HFF-Myc (cell line): ENCODE data around the gene ANKRD1.
A peak's percentile ranks its signal among the peaks of the same experiment; 100 is the strongest.

Source experiments
- DNase-seq: peaks from one replicate; pipeline ENCODE4 v3.0.0-alpha.2; 2011; ENCODE audit warnings: low read depth; ENCODE audit errors: extremely low read depth
- H3K4me3 ChIP-seq: replicated peaks from 2 replicates; pipeline ENCODE4 v1.5.1; 2011; ENCODE audit warnings: low read depth, mild to moderate bottlenecking, control low read depth, low read length
- CTCF ChIP-seq: IDR thresholded peaks from 2 replicates; pipeline ENCODE4 v1.5.1; 2012; ENCODE audit warnings: mild to moderate bottlenecking, low read depth, low read length, control low read depth; ENCODE audit errors: missing control alignments

ANKRD1 gene

GRCh38 chr10:90936276-90936659 lies 15.4 kb upstream of the ANKRD1 start:
- no peak for TF ChIP-seq CTCF
- no peak for DNase-seq
- H3K4me3 ChIP-seq: no peak overlapping the region

- no peak for TF ChIP-seq CTCF
- no peak for DNase-seq
Observed at GRCh38 chr10:90935581-90936275, 14.8 kb upstream of the ANKRD1 start.

GRCh38 chr10:90930971-90931871 lies 10.3 kb upstream of the ANKRD1 start:
- no peak overlapping the region for H3K4me3 ChIP-seq
- no peak for TF ChIP-seq CTCF
- peak; percentile 67 for DNase-seq

More at GRCh38 chr10:90935581-90936275, 14.8 kb upstream of the ANKRD1 start:
- H3K4me3 ChIP-seq: no peak overlapping the region

GRCh38 chr10:90930070-90930837 lies 9.4 kb upstream of the ANKRD1 start:
- DNase-seq: peak; percentile 61
- no peak overlapping the region for H3K4me3 ChIP-seq
- no peak for TF ChIP-seq CTCF

- TF ChIP-seq CTCF: no peak
- H3K4me3 ChIP-seq: no peak overlapping the region
- DNase-seq: no peak
Observed at GRCh38 chr10:90929179-90929578, 8.3 kb upstream of the ANKRD1 start.

- no peak overlapping the region for H3K4me3 ChIP-seq
- no peak for DNase-seq
- no peak for TF ChIP-seq CTCF
Observed at GRCh38 chr10:90927293-90927692, 6.4 kb upstream of the ANKRD1 start.
